Adrenal gland (tissue), 12 donors: Measurements from ENCODE around the gene CASD1. TPM values are rescaled to one million over a fixed set of nuclear protein-coding genes. Genes with fewer than 3 reads are reported as not detected.

Experiments
- DNase-seq, 7 donors: peaks; one replicate each; pipeline ENCODE4 v3.0.0-alpha.2; 2019 to 2020
- H3K27ac ChIP-seq, 5 donors: fragments of 200-600 bp; sonication (generic) in 4 of 5; 1 replicate in 3 of 5; 2 replicates in 2 of 5; pipeline versions ENCODE4 v1.5.1 to v1.8.0; 2016 to 2020; ENCODE audit warnings: mild to moderate bottlenecking in 1 of 5
- H3K27me3 ChIP-seq: fragments of 200-600 bp; 2 replicates; pipeline ENCODE4 v1.8.0; 2021
- H3K36me3 ChIP-seq, 2 donors: fragments of 200-600 bp; replicated peaks in 1 of 2; 1 replicate in 1 of 2; 2 replicates in 1 of 2; pipeline versions ENCODE4 v1.5.1 to v1.8.0; 2018 to 2022
- H3K4me1 ChIP-seq, 2 donors: fragments of 200-600 bp; replicated peaks in 1 of 2; 1 replicate in 1 of 2; 2 replicates in 1 of 2; pipeline versions ENCODE4 v1.5.1 to v1.8.0; 2018 to 2021
- H3K4me3 ChIP-seq, 4 donors: fragments of 200-600 bp; sonication (generic) in 3 of 4; one replicate each; pipeline ENCODE4 v1.5.1; 2016 to 2018
- H3K9me3 ChIP-seq, 3 donors: fragments of 200-600 bp; sonication (generic) in 1 of 3; replicated peaks in 1 of 3; 1 replicate in 2 of 3; 2 replicates in 1 of 3; pipeline versions ENCODE4 v1.5.1 to v1.8.0; 2016 to 2021
- CTCF ChIP-seq, 6 experiments: fragments of 450-650 bp in 4 of 6; fragments of 200-600 bp in 2 of 6; sonication (generic) in 1 of 6; IDR thresholded peaks; 1 replicate in 5 of 6; 2 replicates in 1 of 6; pipeline versions ENCODE4 v1.5.1 to v1.8.0; 2016 to 2021; ENCODE audit warnings: antibody characterized with exemption in 6 of 6, mild to moderate bottlenecking in 2 of 6, moderate library complexity in 1 of 6
- POLR2A ChIP-seq, 2 donors: fragments of 450-650 bp; IDR thresholded peaks; one replicate each; pipeline ENCODE4 v1.6.1; 2017; ENCODE audit warnings: antibody characterized with exemption in 2 of 2, mild to moderate bottlenecking in 2 of 2, moderate library complexity in 1 of 2
- WGBS, 4 donors: extraction: QIAGEN DNeasy Blood & Tissue Kit in 2 of 4; methylation state at CpG; one replicate each; pipeline versions ENCODE4 v1.1.5 to v1.1.7; 2013 to 2017; 5-methylcytosine and 5-hydroxymethylcytosine counted together
- intact Hi-C, 2 donors: fragments of 100-400 bp; cut with DNase I; formaldehyde crosslinking; loops; one replicate each; pipeline versions ENCODE4 v1.14.1 to v1.15.0; 2022 to 2023
- polyA plus RNA-seq, 3 donors: library from polyadenylated mRNA; stranded (reverse); fragments of 200-250 nt in 2 of 3; fragments of 350-450 nt in 1 of 3; fragmentation: Illumina TruSeq in 1 of 3; extraction: RNeasy Lipid Tissue Mini Kit (QIAGEN cat#74804) in 1 of 3; gene quantifications; one replicate each; pipeline ENCODE4 v1.2.3, GENCODE V29; 2013 to 2014
- total RNA-seq, 9 donors: library from RNA; depleted of rRNA in 4 of 9; stranded (reverse); fragments of >200 nt in 4 of 9; fragments of 120-200 nt in 1 of 9; fragmentation: NEBNext Ultra II Directional in 1 of 9; extraction: Animal tissue kit (Norgen Biotek cat#: 25700) in 1 of 9; gene quantifications; one replicate each; pipeline versions ENCODE4 v1.1.0 to v1.2.4, GENCODE V29; 2013 to 2023
- donor health status: healthy with polysubstance abuse.
- donor health status: Bipolar disorder and iron deficiency.
- donor health status: DM: yes; HTN: yes; CAD: no.
- donor health status: DM: no; HTN: no; CAD: no.
- donor health status: DM: no; HTN: no; CAD: no.
- donor health status: DM: yes; HTN: yes; CAD: no.

CASD1 gene
- total and polyA plus RNA-seq, 12 donors, result 28.8 to 75.7 (median 46.2) TPM

- Histone ChIP-seq H3K4me3 (no peak overlapping the region), H3K27ac (no peak overlapping the region), H3K9me3 (no peaks in the 10 kb centered on the region), H3K27me3 (no peaks in the 10 kb centered on the region), H3K4me1 (peaks cover 0 to 11% of the 10 kb centered on the region in 2 donors), H3K36me3 (peaks cover 3 to 13% of the 10 kb centered on the region in 2 donors)
- TF ChIP-seq CTCF (IDR thresholded peaks at IDR 0.05), result no peak
- TF ChIP-seq POLR2A (IDR thresholded peaks at IDR 0.05), result no peak
- 70 to 83% (median 74%) methylated on average over 3 of the region's 3 CpGs for WGBS, 4 donors
- no peak for DNase-seq
- intact Hi-C loops, result no loop called here
Observed at GRCh38 chr7:94530109-94530508, 20.5 kb downstream of the CASD1 start.

DNA sequence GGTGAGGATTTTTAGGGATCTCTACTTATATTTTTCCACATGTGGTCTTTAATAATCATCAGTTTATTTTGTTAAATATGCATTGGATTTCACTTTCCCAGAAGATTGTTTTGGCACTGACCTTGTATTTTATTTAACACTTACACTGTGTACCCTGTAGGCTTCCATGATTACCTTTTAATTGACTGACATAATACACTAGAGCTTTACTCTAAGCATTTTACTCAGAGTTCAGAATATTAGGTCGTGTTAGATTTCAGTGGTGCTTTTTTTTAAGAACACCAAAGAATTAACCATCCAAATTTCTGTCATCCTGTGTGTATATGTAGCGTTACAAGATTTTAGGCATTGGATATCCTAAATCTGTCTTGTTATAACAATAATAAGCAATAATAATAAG lies 23.1 kb downstream of the CASD1 start:
- Histone ChIP-seq H3K9me3 (no peaks in the 10 kb centered on the region), H3K36me3 (peaks cover 0 to 23% of the 10 kb centered on the region in 2 donors), H3K4me1 (peaks cover 0 to 7% of the 10 kb centered on the region in 2 donors), H3K27ac (no peak overlapping the region), H3K27me3 (no peaks in the 10 kb centered on the region), H3K4me3 (no peak overlapping the region)
- 90 to 98% (median 91%) methylated on average over 2 of the region's 2 CpGs for WGBS, 4 donors
- DNase-seq, result no peak
- intact Hi-C loops, result no loop called here
- TF ChIP-seq POLR2A (IDR thresholded peaks at IDR 0.05), result no peak
- TF ChIP-seq CTCF (IDR thresholded peaks at IDR 0.05), result no peak

DNA sequence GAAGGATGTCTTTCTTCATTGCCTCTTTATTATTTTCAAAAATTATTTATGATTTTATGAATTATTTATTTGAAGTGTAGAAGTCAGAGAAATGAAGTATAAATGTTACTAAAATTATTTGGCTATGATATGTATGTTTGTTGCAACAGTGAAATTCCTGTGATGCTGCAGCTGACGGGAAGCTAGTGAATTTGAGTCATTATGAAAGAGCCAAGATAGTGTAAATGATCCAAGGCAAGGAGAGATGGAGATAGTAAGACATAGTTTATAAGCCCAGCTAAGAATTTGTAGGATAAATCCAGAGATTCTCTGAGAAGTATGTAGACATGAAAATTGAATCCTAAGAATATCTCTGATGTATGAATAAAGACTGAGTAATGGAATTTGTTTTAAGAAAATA lies 30.8 kb downstream of the CASD1 start:
- H3K4me1 ChIP-seq, result no peaks in the 10 kb centered on the region
- intact Hi-C loops, result no loop called here
- TF ChIP-seq POLR2A (IDR thresholded peaks at IDR 0.05) (no peak), CTCF (IDR thresholded peaks at IDR 0.05) (no peak)
- no peaks in the 10 kb centered on the region for H3K27me3 ChIP-seq
- no peak overlapping the region for H3K4me3 ChIP-seq
- DNase-seq, result no peak
- 49 to 75% (median 69%) methylated on average over 1 of the region's 1 CpG for WGBS, 4 donors
- H3K9me3 ChIP-seq, result no peaks in the 10 kb centered on the region
- H3K27ac ChIP-seq, result no peak overlapping the region
- peaks cover 0 to 24% of the 10 kb centered on the region in 2 donors for H3K36me3 ChIP-seq

GRCh38 chr7:94547126-94547525 lies 37.5 kb downstream of the CASD1 start:
- Histone ChIP-seq H3K9me3 (no peaks in the 10 kb centered on the region), H3K27me3 (no peaks in the 10 kb centered on the region), H3K4me3 (no peak overlapping the region), H3K36me3 (peaks cover 0 to 2% of the 10 kb centered on the region in 2 donors), H3K27ac (no peak overlapping the region), H3K4me1 (no peaks in the 10 kb centered on the region)
- no peak for DNase-seq
- intact Hi-C loops, result no loop called here
- WGBS, 4 donors, result 45 to 64% (median 60%) methylated on average over 1 of the region's 1 CpG
- TF ChIP-seq POLR2A (IDR thresholded peaks at IDR 0.05), result no peak

DNA sequence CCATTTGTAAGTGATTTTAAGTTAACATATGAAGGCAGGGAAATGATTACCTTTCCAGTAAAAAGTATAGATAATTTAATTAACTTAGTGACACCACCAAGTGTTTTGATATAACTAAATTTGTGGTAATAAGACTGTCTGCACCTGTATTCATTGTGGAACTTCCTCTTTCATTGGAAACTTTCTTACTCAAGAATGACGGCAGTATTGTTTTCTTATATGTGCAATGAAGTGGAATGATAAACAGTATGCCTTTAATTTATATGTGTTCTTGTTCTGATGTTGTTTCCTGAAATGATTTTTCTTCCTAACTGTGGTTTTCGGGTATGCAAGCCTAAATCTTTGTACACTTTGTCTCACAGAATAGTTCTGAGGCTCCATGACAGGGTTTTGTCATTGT lies 46.4 kb downstream of the CASD1 start:
- Histone ChIP-seq H3K27ac (no peak overlapping the region), H3K4me1 (no peaks in the 10 kb centered on the region), H3K36me3 (peaks cover 0 to 17% of the 10 kb centered on the region in 2 donors), H3K9me3 (no peaks in the 10 kb centered on the region), H3K27me3 (no peaks in the 10 kb centered on the region), H3K4me3 (no peak overlapping the region)
- 87 to 91% (median 89%) methylated on average over 2 of the region's 2 CpGs for WGBS, 4 donors
- intact Hi-C loops, result no loop called here
- no peak for DNase-seq
- TF ChIP-seq CTCF (IDR thresholded peaks at IDR 0.05) (no peak), POLR2A (IDR thresholded peaks at IDR 0.05) (no peak)
